Bronchial epithelial cell (primary cell): ENCODE data around the gene ZNF487. TPM values are rescaled to one million over a fixed set of nuclear protein-coding genes. Genes with fewer than 3 reads are reported as not detected.

ENCODE experiments used
- DNase-seq: peaks from one replicate; pipeline ENCODE4 v3.0.0-alpha.2; 2010; ENCODE audit warnings: low read depth
- FAIRE-seq: peaks from 2 replicates; lab custom pipeline; 2011; peaks lifted over from hg19 to GRCh38; lab: Jason Lieb, UNC
- H3K27me3 ChIP-seq: 2 replicates; pipeline ENCODE4 v1.5.1; 2011; ENCODE audit warnings: low read length; ENCODE audit not compliant: control insufficient read depth, insufficient read depth
- H3K36me3 ChIP-seq: 2 replicates; pipeline ENCODE4 v1.5.1; 2011; ENCODE audit warnings: low read length; ENCODE audit not compliant: control insufficient read depth, insufficient read depth
- H3K4me3 ChIP-seq: 2 replicates; pipeline ENCODE4 v1.5.1; 2011; ENCODE audit warnings: mild to moderate bottlenecking, low read depth, low read length, control low read depth
- total RNA-seq: library from RNA; depleted of rRNA; stranded (reverse); fragments of >200 nt; gene quantifications from 2 replicates; pipeline ENCODE4 v1.2.1, GENCODE V29; 2014
- TF ChIP-seq, protein P1 (sequence below): IDR thresholded peaks from 2 replicates; pipeline ENCODE4 v1.5.1; 2011; ENCODE audit warnings: mild to moderate bottlenecking, moderate library complexity, low read length, control low read depth, inconsistent platforms; ENCODE audit not compliant: insufficient read depth, severe bottlenecking

Gene ZNF487
- total RNA-seq, 1 donor from 2014 or later = 2.1 TPM

DNA sequence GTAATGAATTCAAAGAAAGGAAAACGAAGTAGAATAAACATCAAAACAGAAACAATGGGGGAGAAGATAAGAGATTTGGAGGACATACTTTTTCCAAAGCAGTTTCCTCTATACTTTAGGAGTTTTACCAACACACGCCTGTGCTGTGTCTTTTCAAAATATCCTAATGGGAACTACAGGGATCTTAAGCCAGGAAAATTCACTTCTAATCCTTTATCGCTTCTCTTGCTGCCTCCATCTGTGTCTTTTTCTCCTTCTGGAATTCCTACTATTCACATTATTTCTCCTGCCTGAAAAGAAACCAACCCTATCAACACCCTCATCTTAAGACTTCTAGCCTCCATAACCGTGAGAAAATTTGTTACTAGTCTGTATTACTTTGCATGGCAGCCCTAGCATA lies 34.7 kb upstream of the ZNF487 start:
- DNase-seq = no peak
- H3K36me3 ChIP-seq = peaks cover 5% of the 10 kb centered on the region
- no peaks in the 10 kb centered on the region for H3K27me3 ChIP-seq
- TF ChIP-seq, protein P1, sequence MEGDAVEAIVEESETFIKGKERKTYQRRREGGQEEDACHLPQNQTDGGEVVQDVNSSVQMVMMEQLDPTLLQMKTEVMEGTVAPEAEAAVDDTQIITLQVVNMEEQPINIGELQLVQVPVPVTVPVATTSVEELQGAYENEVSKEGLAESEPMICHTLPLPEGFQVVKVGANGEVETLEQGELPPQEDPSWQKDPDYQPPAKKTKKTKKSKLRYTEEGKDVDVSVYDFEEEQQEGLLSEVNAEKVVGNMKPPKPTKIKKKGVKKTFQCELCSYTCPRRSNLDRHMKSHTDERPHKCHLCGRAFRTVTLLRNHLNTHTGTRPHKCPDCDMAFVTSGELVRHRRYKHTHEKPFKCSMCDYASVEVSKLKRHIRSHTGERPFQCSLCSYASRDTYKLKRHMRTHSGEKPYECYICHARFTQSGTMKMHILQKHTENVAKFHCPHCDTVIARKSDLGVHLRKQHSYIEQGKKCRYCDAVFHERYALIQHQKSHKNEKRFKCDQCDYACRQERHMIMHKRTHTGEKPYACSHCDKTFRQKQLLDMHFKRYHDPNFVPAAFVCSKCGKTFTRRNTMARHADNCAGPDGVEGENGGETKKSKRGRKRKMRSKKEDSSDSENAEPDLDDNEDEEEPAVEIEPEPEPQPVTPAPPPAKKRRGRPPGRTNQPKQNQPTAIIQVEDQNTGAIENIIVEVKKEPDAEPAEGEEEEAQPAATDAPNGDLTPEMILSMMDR = no peak
- no peak for FAIRE-seq
- H3K4me3 ChIP-seq = no peak overlapping the region

DNA sequence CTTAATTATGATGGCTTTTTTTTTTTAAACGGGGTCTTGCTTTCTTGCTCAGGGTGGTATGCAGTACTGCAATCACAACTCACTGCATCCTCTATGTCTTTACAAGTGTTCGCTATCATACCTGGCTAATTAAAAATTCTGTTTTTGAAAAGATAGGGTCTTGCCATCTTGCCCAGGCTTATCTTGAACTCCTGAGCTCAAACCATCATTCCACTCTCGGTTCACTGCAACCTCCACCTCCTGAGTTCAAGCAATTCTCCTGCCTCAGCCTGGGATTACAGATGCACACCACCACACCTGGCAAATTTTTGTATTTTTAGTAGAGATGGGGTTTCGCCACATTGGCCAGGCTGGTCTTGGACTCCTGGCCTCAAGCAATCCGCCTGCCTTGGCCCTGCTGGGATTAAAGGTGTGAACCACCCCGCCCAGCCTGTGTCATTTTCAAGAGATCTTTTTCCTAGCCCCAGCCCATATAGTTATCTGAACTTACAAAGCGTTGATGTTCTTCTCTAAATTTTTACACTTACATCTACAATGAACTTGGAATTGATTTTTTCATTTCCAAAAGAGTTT lies 33.9 kb upstream of the ZNF487 start:
- no peak for FAIRE-seq
- peaks cover 5% of the 10 kb centered on the region for H3K36me3 ChIP-seq
- DNase-seq = no peak
- no peak overlapping the region for H3K4me3 ChIP-seq
- TF ChIP-seq, protein P1 = no peak
- H3K27me3 ChIP-seq = no peaks in the 10 kb centered on the region

DNA sequence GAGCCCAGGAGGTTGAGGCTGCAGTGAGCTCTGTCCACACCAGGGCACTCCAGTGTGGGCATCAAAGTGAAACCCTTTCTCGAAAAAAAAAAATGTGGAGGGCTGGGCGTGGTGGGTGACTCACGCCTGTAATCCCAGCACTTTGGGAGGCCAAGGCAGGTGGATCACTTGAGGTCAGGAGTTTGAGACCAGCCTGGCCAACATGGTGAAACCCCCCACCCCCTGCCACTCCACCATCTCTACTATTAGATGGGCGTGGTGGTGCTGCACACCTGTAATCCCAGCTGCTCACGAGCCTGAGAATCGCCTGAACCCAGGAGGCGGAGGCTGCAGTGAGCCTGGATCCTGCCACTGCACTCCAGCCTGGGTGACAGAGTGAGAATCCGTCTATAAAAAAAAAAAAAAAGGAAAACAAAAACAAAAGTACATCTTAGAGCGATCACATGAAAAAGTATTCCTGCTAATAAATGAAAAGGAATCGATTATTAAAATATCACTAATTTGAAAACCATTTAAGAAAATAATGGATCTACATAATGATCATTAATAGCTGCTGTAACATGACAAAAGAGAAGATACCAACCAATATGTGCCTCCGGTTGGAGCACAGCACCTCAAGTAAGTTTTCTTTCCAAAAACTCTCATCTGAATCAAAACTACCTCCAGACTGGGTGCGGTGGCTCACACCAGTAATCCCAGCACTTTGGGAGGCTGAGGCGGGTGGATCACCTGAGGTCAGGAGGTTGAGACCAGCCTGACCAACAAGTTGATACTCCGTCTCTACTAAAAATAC lies 32.8 kb upstream of the ZNF487 start:
- no peak for FAIRE-seq
- Histone ChIP-seq H3K36me3 (peaks cover 5% of the 10 kb centered on the region), H3K4me3 (no peak overlapping the region), H3K27me3 (no peaks in the 10 kb centered on the region)
- TF ChIP-seq, protein P1 = no peak
- no peak for DNase-seq

DNA sequence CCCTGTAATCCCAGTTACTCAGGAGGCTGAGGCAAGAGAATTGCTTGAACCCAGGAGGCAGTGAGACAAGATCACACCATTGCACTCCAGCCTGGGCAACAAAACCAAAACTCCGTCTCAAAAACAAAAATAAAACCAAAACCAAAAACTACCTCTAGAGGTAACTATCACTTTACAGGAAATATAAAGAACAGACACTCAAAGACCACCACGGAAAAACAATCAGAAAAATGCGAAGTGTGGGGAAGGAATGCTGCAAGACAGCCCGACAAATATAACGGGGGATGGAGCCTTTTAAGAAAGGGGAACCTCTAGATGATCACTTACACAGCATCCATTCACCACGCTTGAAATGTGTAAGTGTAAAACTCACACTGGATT lies 32.2 kb upstream of the ZNF487 start:
- H3K27me3 ChIP-seq = no peaks in the 10 kb centered on the region
- FAIRE-seq = no peak
- H3K4me3 ChIP-seq = no peak overlapping the region
- TF ChIP-seq, protein P1 = no peak
- H3K36me3 ChIP-seq = peaks cover 3% of the 10 kb centered on the region
- no peak for DNase-seq

DNA sequence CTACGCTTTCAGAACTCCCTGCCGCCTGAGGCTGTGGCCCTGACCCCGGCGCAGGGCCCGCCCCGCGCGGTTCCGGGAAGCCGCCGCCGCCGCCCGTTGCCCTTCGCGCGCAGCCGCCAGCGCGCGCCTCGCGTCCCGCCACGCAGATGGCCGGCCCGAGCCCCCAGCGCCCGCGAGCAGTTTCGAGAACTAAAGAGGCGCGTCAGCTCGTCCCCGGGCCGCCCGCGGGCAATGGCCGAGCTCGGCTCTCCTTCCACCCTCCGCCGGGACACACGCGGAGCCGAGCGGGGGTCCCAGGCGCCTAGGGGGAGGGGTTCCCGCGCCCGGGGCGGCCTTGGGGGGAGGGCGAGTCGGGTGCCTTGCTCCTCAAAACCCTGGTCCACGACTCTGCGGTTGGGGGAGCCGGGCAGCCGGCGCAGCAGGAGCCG lies 29.7 kb upstream of the ZNF487 start:
- DNase-seq (no peak), FAIRE-seq (no peak)
- H3K36me3 ChIP-seq = peaks cover 1% of the 10 kb centered on the region
- TF ChIP-seq, protein P1 = no peak
- H3K4me3 ChIP-seq = peak overlapping the region; percentile 88
- no peaks in the 10 kb centered on the region for H3K27me3 ChIP-seq
